WERI-Rb-1 (cell line): ENCODE results near the gene TIE1.

ENCODE experiments used
- DNase-seq: peaks from one replicate; pipeline ENCODE4 v3.0.0-alpha.2; 2020
- H3K27ac ChIP-seq: fragments of 250-450 bp; sonication (Bioruptor Pico); 2 replicates; pipeline ENCODE4 v1.5.1; 2020; ENCODE audit warnings: mild to moderate bottlenecking, moderate library complexity
- H3K27me3 ChIP-seq: fragments of 250-450 bp; sonication (Bioruptor Pico); 2 replicates; pipeline ENCODE4 v1.5.1; 2021; ENCODE audit warnings: mild to moderate bottlenecking, low read depth, moderate library complexity; ENCODE audit not compliant: insufficient read depth, severe bottlenecking
- H3K36me3 ChIP-seq: fragments of 250-450 bp; sonication (Bioruptor Pico); 2 replicates; pipeline ENCODE4 v1.5.1; 2020; ENCODE audit warnings: mild to moderate bottlenecking, moderate library complexity
- H3K4me3 ChIP-seq: 2 replicates; pipeline ENCODE4 v1.5.1; 2011; ENCODE audit warnings: low read depth, mild to moderate bottlenecking, control low read depth, low read length
- H3K9me3 ChIP-seq: fragments of 250-450 bp; sonication (Bioruptor Pico); 2 replicates; pipeline ENCODE4 v1.5.1; 2021; ENCODE audit warnings: mild to moderate bottlenecking, moderate library complexity; ENCODE audit not compliant: severe bottlenecking
- CTCF ChIP-seq: IDR thresholded peaks from 2 replicates; pipeline ENCODE4 v1.5.1; 2011; ENCODE audit warnings: low read depth, mild to moderate bottlenecking, control low read depth, inconsistent platforms, low read length

Gene TIE1

GRCh38 chr1:43304314-43304681, 3.5 kb downstream of the TIE1 start:
- Histone ChIP-seq H3K36me3 (no peaks in the 10 kb centered on the region), H3K4me3 (no peak overlapping the region), H3K27me3 (no peaks in the 10 kb centered on the region), H3K27ac (no peak overlapping the region), H3K9me3 (no peaks in the 10 kb centered on the region)
- no peak for DNase-seq
- no peak for TF ChIP-seq CTCF

DNA sequence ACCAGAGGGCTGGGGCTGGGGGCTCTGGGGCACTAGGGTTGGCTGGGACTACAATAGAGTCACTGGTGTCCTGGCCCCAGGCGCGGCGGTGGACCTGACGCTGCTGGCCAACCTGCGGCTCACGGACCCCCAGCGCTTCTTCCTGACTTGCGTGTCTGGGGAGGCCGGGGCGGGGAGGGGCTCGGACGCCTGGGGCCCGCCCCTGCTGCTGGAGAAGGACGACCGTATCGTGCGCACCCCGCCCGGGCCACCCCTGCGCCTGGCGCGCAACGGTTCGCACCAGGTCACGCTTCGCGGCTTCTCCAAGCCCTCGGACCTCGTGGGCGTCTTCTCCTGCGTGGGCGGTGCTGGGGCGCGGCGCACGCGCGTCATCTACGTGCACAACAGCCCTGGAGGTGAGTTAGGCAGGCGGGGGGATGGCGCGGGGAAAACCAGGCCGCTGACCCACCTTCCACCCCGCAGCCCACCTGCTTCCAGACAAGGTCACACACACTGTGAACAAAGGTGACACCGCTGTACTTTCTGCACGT, 4.1 kb downstream of the TIE1 start:
- Histone ChIP-seq H3K36me3 (no peaks in the 10 kb centered on the region), H3K9me3 (no peaks in the 10 kb centered on the region), H3K4me3 (no peak overlapping the region), H3K27ac (no peak overlapping the region), H3K27me3 (no peaks in the 10 kb centered on the region)
- DNase-seq: no peak
- no peak for TF ChIP-seq CTCF

DNA sequence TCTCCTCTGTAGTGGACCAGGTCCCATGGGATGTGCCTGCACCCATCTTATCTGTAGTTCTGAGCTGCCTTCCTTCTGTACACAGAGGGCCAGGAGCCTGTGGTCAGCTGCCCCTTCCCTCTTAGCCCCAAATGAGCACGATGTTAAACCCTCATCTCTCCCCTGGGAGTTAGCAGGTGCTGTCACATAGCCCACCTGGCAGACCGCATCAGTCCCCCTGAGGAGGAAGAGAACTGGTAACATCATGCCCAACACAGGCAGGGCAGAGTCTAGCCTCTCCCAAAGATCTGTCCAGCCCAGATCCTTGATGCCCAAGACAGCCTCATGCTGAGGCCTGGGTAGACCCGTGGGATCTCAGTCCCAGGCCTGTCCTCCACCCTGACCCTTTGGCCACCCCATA, 4.7 kb downstream of the TIE1 start:
- no peaks in the 10 kb centered on the region for H3K9me3 ChIP-seq
- H3K27ac ChIP-seq: no peak overlapping the region
- no peaks in the 10 kb centered on the region for H3K27me3 ChIP-seq
- H3K4me3 ChIP-seq: no peak overlapping the region
- H3K36me3 ChIP-seq: no peaks in the 10 kb centered on the region
- no peak for DNase-seq
- no peak for TF ChIP-seq CTCF

DNA sequence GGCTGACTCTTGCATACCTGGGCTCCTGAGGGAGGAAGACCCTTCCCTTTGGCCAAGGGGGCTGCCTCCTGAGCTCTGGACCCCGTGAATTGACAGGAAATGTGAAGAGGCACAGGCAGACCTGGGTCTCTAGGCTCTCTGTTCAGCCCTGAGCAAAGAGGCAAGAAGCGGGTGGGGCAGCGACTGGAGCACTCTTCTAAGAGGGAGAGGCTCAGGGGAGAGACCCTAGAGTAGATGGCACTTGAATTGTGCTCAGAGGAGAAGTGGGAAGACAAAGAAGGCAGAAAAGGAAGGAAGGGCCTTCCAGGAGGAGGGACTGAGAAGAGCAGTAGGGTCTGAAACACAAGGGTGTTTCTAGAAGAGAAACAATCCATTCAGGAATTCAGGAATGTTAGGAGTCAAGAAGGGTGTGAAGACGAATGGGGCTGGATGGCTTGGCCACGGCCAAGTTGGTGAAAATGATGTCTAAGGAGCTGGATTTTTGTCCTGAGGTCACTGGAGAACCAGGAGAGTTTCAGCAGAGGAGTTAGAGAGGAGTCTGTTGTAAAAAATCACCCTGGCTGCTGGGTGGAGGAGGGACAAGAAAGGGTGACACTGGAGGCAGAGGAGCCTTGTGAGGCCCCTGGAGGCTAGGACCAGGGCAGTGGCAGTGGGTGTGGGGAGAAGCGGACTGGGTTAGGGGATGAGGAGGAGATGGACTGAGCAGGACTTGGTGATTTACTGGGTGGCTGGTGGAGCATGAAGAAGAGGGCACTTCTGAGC, 5.3 kb downstream of the TIE1 start:
- H3K27me3 ChIP-seq: no peaks in the 10 kb centered on the region
- no peaks in the 10 kb centered on the region for H3K9me3 ChIP-seq
- DNase-seq: no peak
- H3K4me3 ChIP-seq: no peak overlapping the region
- H3K27ac ChIP-seq: no peak overlapping the region
- no peak for TF ChIP-seq CTCF
- no peaks in the 10 kb centered on the region for H3K36me3 ChIP-seq

- Histone ChIP-seq H3K36me3 (no peaks in the 10 kb centered on the region), H3K27me3 (no peaks in the 10 kb centered on the region), H3K9me3 (no peaks in the 10 kb centered on the region), H3K27ac (no peak overlapping the region), H3K4me3 (no peak overlapping the region)
- no peak for DNase-seq
- no peak for TF ChIP-seq CTCF
Observed at GRCh38 chr1:43306688-43307457, 6.1 kb downstream of the TIE1 start.
